ENCODE results near the gene GOLGA5. TPM values are rescaled to one million over a fixed set of nuclear protein-coding genes. Genes with fewer than 3 reads are reported as not detected.
"Not testable (repeated sequence)": the region's sequence is repeated elsewhere in the genome, so short reads cannot be mapped to it uniquely, and the experiment has no call there.

Gene GOLGA5
- total and polyA plus RNA-seq, 7 experiments from 2014 or later: 9.7 to 27.9 (median 23.5) TPM

DNA sequence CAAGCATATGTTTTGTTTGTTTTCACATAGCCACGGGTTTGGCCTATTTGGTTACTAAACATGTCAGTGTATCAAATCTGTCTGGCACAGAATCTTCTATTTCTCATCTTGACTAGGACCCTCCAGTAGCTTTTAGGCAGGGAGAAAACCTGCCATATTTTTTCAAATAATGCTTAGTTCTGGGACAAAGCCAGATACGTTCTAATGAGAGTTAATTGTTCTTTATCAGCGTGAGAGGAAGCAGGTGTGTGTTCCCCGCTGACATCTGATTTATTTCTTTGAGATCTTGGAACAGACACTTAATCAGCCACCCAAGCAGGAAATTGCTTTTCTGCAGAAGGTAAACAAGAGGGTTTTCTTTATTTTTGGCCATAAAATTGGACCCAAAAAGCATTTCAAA lies 54.8 kb downstream of the GOLGA5 start:
- Histone ChIP-seq H3K4me3 (ENCODE audit: low read length) (no peak overlapping the region), H3K27ac (ENCODE audit: low read depth, low read length) (no peak overlapping the region), H3K9me3 (ENCODE audit: control insufficient read depth in 2 of 3, low read length in 3 of 3) (no peaks in the 10 kb centered on the region), H3K27me3 (ENCODE audit: control insufficient read depth in 2 of 2, insufficient read depth in 2 of 2, low read length in 2 of 2) (no peaks in the 10 kb centered on the region), H3K36me3 (ENCODE audit: control insufficient read depth in 2 of 3, insufficient read depth in 3 of 3, low read length in 3 of 3) (no peaks in the 10 kb centered on the region), H3K4me1 (ENCODE audit: control insufficient read depth in 2 of 2, insufficient read depth in 2 of 2, low read length in 2 of 2) (peaks cover 0 to 14% of the 10 kb centered on the region in 2 donors)
- Mint-ChIP-seq H3K9me3 (peaks cover 4 to 18% (median 8%) of the 10 kb centered on the region in 11 donors), H3K27me3 (peaks cover 0 to 13% (median 5%) of the 10 kb centered on the region in 5 donors), H3K4me1 (peaks cover 16 to 42% (median 22%) of the 10 kb centered on the region in 7 donors), H3K36me3 (peaks cover 1 to 14% (median 9%) of the 10 kb centered on the region in 5 donors), H3K4me3 (peak overlapping the region in 1 of 10 donors; percentile 3), H3K27ac (peak overlapping the region in 3 of 9 donors; percentile 0 to 23 (median 16))
- ATAC-seq (no peak), DNase-seq (no peak)
- intact Hi-C loops (cut with micrococcal nuclease): no loop called here
- POLR2A ChIA-PET: interaction anchor here (0.7 to 1.1 kb wide), 2 partner anchors 12 to 18 kb away, joined by 3 to 4 read pairs; no protein-coding TSS in a partner anchor
- CTCF ChIA-PET: no interaction called here

DNA sequence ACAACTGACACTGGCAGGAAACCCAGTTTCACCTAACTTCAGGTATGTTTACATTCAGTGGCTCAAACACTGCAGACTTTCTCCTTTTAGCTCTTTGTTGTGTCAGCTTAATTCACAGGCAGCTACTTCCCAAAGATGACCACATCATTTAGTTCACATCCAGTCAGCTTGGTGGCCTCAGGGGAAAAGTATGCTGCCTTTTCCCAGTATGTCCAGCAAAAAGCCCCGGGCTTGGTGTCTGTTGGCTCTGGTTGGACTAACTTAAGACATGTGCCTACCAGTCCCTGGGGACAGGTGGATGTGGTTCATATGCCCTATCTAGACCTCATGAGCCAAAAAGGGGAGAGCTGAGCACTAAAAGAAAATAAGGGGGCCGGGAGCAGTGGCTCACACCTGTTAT lies 56.4 kb downstream of the GOLGA5 start:
- H3K4me1 Mint-ChIP-seq: peaks cover 16 to 42% (median 22%) of the 10 kb centered on the region in 7 donors

DNA sequence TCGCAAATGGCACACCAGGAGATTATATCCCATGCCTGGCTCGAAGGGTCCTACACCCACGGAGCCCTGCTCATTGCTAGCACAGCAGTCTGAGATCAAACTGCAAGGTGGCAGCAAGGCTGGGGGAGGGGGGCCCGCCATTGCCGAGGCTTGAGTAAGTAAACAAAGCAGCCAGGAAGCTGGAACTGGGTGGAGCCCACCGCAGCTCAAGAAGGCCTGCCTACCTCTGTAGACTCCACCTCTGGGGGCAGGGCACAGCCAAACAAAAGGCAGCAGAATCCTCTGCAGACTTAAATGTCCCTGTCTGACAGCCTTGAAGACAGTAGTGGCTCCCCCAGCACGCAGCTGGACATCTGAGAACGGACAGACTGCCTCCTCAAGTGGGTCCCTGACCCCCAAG lies 59.0 kb downstream of the GOLGA5 start:
- Mint-ChIP-seq H3K9me3 (peaks cover 5 to 31% (median 13%) of the 10 kb centered on the region in 11 donors), H3K36me3 (peaks cover 0 to 16% (median 5%) of the 10 kb centered on the region in 5 donors), H3K4me3 (peak overlapping the region in 2 of 10 donors; percentile 18 to 19), H3K27ac (peak overlapping the region in 1 of 9 donors; percentile 66), H3K4me1 (peaks cover 0 to 23% (median 7%) of the 10 kb centered on the region in 7 donors), H3K27me3 (peaks cover 0 to 25% (median 17%) of the 10 kb centered on the region in 5 donors)
- H3K36me3 ChIP-seq (ENCODE audit: control insufficient read depth in 2 of 3, insufficient read depth in 3 of 3, low read length in 3 of 3); H3K4me3 ChIP-seq (ENCODE audit: low read length); H3K4me1 ChIP-seq (ENCODE audit: control insufficient read depth in 2 of 2, insufficient read depth in 2 of 2, low read length in 2 of 2); H3K9me3 ChIP-seq (ENCODE audit: control insufficient read depth in 2 of 3, low read length in 3 of 3); POLR2A ChIA-PET; H3K27me3 ChIP-seq (ENCODE audit: control insufficient read depth in 2 of 2, insufficient read depth in 2 of 2, low read length in 2 of 2); ATAC-seq; H3K27ac ChIP-seq (ENCODE audit: low read depth, low read length); CTCF ChIA-PET; intact Hi-C loops (cut with micrococcal nuclease): not testable (repeated sequence)
- DNase-seq: peak in 5 of 9 donors; percentile 4 to 38 (median 21)

More for the DNA sequence above, 56.4 kb downstream of the GOLGA5 start:
- no peak for ATAC-seq
- H3K4me3 Mint-ChIP-seq: no peak overlapping the region
- H3K27me3 Mint-ChIP-seq: peaks cover 0 to 20% (median 11%) of the 10 kb centered on the region in 5 donors
- ChIA-PET CTCF (no interaction called here), POLR2A (interaction anchor here (0.5 kb wide), 1 partner anchor 1282 kb away, joined by 3 read pairs; no protein-coding TSS in a partner anchor)
- DNase-seq: no peak
- H3K27ac Mint-ChIP-seq: no peak overlapping the region
- Histone ChIP-seq H3K4me1 (ENCODE audit: control insufficient read depth in 2 of 2, insufficient read depth in 2 of 2, low read length in 2 of 2) (peaks cover 0 to 14% of the 10 kb centered on the region in 2 donors), H3K27ac (ENCODE audit: low read depth, low read length) (no peak overlapping the region), H3K36me3 (ENCODE audit: control insufficient read depth in 2 of 3, insufficient read depth in 3 of 3, low read length in 3 of 3) (no peaks in the 10 kb centered on the region), H3K27me3 (ENCODE audit: control insufficient read depth in 2 of 2, insufficient read depth in 2 of 2, low read length in 2 of 2) (no peaks in the 10 kb centered on the region), H3K4me3 (ENCODE audit: low read length) (no peak overlapping the region), H3K9me3 (ENCODE audit: control insufficient read depth in 2 of 3, low read length in 3 of 3) (no peaks in the 10 kb centered on the region)
- intact Hi-C loops (cut with micrococcal nuclease): no loop called here
- H3K9me3 Mint-ChIP-seq: peaks cover 4 to 25% (median 13%) of the 10 kb centered on the region in 11 donors
- H3K36me3 Mint-ChIP-seq: peaks cover 4 to 18% (median 5%) of the 10 kb centered on the region in 5 donors

DNA sequence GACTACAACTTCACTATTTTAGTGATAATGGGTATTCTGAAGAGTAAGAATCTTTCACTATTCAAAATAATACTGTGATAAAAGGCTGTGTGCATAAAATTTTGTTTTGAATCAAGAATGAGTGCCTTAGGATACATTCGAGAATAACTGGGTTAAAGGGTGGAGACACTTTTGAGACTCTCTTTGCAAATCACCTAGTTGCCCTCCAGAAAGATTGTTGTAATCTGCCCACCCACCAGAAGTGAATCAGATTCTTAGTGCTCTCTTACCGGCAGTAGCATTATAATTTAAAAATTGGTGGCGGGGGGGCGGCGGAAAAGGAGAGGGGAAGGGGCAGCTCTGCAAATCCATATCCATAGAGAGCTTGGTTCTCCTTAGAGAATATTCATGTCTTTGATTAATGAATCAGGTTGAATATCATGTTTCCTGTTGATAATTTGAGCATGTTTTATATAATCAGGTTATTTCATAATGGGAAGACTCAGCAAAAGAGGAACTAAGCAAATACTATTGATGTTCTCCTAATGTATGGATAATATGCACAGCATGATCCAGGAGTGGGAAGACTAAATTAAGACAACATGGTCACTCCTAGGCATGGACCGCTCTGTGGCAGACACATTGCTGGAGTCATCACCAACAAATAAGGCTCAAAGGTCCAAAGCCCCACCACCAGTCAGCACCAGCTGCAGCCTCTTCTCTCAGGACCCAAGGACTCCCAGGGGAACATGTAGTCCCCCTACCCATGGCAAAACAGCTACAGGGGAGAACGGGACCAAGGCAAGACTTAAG lies 66.1 kb downstream of the GOLGA5 start:
- no peaks in the 10 kb centered on the region for H3K4me1 ChIP-seq (ENCODE audit: control insufficient read depth in 2 of 2, insufficient read depth in 2 of 2, low read length in 2 of 2)
- H3K4me3 Mint-ChIP-seq: no peak overlapping the region
- no peaks in the 10 kb centered on the region for H3K9me3 ChIP-seq (ENCODE audit: control insufficient read depth in 2 of 3, low read length in 3 of 3)
- no peak for ATAC-seq
- no peaks in the 10 kb centered on the region for H3K27me3 ChIP-seq (ENCODE audit: control insufficient read depth in 2 of 2, insufficient read depth in 2 of 2, low read length in 2 of 2)
- no peak overlapping the region for H3K27ac Mint-ChIP-seq
- peaks cover 0 to 20% (median 4%) of the 10 kb centered on the region in 11 donors for H3K9me3 Mint-ChIP-seq
- POLR2A ChIA-PET: interaction anchor here (0.8 kb wide), 1 partner anchor 12 kb away, joined by 4 read pairs; no protein-coding TSS in a partner anchor
- H3K36me3 Mint-ChIP-seq: peaks cover 0 to 3% (median 0%) of the 10 kb centered on the region in 5 donors
- H3K4me1 Mint-ChIP-seq: no peaks in the 10 kb centered on the region
- no peaks in the 10 kb centered on the region for H3K36me3 ChIP-seq (ENCODE audit: control insufficient read depth in 2 of 3, insufficient read depth in 3 of 3, low read length in 3 of 3)
- CTCF ChIA-PET: no interaction called here
- peaks cover 0 to 13% (median 7%) of the 10 kb centered on the region in 5 donors for H3K27me3 Mint-ChIP-seq
- no peak overlapping the region for H3K4me3 ChIP-seq (ENCODE audit: low read length)
- DNase-seq: no peak
- intact Hi-C loops (cut with micrococcal nuclease): no loop called here
- no peak overlapping the region for H3K27ac ChIP-seq (ENCODE audit: low read depth, low read length)

DNA sequence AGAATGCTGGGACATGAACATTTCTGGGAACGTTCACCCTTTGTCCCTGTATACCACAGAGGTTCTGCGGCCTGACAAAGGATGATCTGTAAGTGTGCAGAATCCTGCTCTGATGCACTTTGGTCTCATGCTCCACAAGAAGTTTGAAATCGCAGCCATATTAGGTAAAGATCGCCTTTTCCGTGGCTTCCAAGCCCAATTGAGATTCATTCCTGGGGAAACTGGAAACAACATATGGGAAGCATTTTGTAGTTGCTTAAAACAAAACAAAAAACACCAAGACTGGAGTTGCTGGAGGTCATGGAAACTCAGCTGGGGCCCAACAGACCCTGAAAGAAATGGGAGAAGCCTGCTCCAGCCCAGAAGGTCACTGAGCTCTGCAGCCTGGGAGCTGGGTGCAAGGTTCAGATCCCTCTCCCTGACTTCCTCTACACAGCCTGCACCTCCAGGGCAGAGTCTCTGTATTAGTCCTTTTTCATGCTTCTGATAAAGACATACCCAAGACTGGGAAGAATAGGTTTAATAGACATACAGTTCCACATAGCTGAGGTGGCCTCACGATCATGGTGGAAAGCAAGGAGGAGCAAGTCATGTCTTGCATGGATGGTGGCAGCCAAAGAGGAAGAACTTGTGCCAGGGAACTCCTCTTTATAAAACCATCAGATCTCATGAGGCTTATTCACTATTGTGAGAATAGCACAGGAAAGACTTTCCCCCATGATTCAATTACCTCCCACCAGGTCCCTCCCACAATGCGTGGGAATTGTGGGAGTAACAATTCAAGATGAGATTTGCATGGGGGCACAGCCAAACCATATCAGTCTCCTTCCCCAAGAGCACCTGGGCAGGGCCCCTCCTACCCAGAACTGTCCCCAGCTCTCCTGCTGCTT lies 68.0 kb downstream of the GOLGA5 start:
- no peaks in the 10 kb centered on the region for H3K4me1 Mint-ChIP-seq
- DNase-seq: no peak
- intact Hi-C loops (cut with micrococcal nuclease): no loop called here
- no peak overlapping the region for H3K27ac Mint-ChIP-seq
- ChIA-PET CTCF (no interaction called here), POLR2A (no interaction called here)
- peaks cover 0 to 7% (median 0%) of the 10 kb centered on the region in 5 donors for H3K36me3 Mint-ChIP-seq
- Histone ChIP-seq H3K27me3 (ENCODE audit: control insufficient read depth in 2 of 2, insufficient read depth in 2 of 2, low read length in 2 of 2) (no peaks in the 10 kb centered on the region), H3K4me1 (ENCODE audit: control insufficient read depth in 2 of 2, insufficient read depth in 2 of 2, low read length in 2 of 2) (no peaks in the 10 kb centered on the region), H3K9me3 (ENCODE audit: control insufficient read depth in 2 of 3, low read length in 3 of 3) (peaks cover 0 to 8% (median 0%) of the 10 kb centered on the region in 3 experiments), H3K4me3 (ENCODE audit: low read length) (no peak overlapping the region), H3K36me3 (ENCODE audit: control insufficient read depth in 2 of 3, insufficient read depth in 3 of 3, low read length in 3 of 3) (no peaks in the 10 kb centered on the region), H3K27ac (ENCODE audit: low read depth, low read length) (no peak overlapping the region)
- peaks cover 0 to 28% (median 5%) of the 10 kb centered on the region in 11 donors for H3K9me3 Mint-ChIP-seq
- no peak for ATAC-seq
- peaks cover 0 to 10% (median 0%) of the 10 kb centered on the region in 5 donors for H3K27me3 Mint-ChIP-seq
- H3K4me3 Mint-ChIP-seq: no peak overlapping the region

DNA sequence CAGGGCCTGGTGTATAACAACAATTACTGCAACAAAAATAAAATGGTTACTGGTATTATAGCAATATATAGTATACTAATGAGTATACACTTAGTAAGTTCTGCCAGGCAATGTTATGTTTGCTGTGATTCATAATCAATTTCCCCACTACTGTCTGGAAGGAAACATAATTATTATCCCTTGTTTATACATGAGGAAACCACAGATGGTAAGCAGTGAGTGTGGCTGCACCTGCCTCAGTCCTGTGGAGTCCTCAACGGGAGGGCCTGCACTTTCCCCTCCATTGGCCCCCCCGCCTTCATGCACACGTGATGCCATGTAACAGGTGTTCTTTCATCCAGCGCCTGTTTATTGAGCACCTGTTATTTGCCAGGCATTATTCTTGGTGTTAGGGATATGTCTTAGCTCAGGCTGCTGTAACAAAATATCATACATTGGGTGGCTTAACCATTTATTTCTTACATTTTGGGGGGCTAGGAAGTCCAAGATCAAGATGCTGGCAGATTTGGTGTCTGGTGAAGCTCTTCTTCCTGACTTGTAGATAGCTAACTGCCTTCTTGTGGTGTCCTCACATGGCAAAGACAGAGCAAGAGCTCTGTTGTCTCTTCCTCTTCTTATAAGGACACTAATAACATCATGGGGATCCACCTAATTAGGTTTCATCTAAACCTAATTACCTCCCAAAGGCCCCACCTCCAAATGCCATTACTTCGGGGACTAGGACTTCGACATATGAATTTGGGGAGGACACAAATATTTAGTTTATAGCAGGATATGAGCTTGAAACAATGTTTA lies 69.4 kb downstream of the GOLGA5 start:
- ATAC-seq: no peak

More for the DNA sequence above, 69.4 kb downstream of the GOLGA5 start:
- Mint-ChIP-seq H3K27ac (no peak overlapping the region), H3K36me3 (peaks cover 0 to 14% (median 4%) of the 10 kb centered on the region in 5 donors), H3K4me1 (no peaks in the 10 kb centered on the region), H3K27me3 (peaks cover 3 to 19% (median 5%) of the 10 kb centered on the region in 5 donors), H3K4me3 (no peak overlapping the region), H3K9me3 (peaks cover 0 to 28% (median 5%) of the 10 kb centered on the region in 11 donors)
- no peak overlapping the region for H3K27ac ChIP-seq (ENCODE audit: low read depth, low read length)
- H3K9me3 ChIP-seq (ENCODE audit: control insufficient read depth in 2 of 3, low read length in 3 of 3): peaks cover 0 to 8% (median 0%) of the 10 kb centered on the region in 3 experiments
- H3K36me3 ChIP-seq (ENCODE audit: control insufficient read depth in 2 of 3, insufficient read depth in 3 of 3, low read length in 3 of 3): no peaks in the 10 kb centered on the region
- no peaks in the 10 kb centered on the region for H3K27me3 ChIP-seq (ENCODE audit: control insufficient read depth in 2 of 2, insufficient read depth in 2 of 2, low read length in 2 of 2)
- ChIA-PET POLR2A (no interaction called here), CTCF (no interaction called here)
- intact Hi-C loops (cut with micrococcal nuclease): no loop called here
- no peak for DNase-seq
- no peaks in the 10 kb centered on the region for H3K4me1 ChIP-seq (ENCODE audit: control insufficient read depth in 2 of 2, insufficient read depth in 2 of 2, low read length in 2 of 2)
- no peak overlapping the region for H3K4me3 ChIP-seq (ENCODE audit: low read length)
